Muscle of arm (tissue), 12 donors: Measurements from ENCODE around the gene PDE4D. TPM values are rescaled to one million over a fixed set of nuclear protein-coding genes. Genes with fewer than 3 reads are reported as not detected.

Experiments
- DNase-seq: peaks from one replicate; pipeline ENCODE4 v3.0.0-alpha.2; 2013
- polyA plus RNA-seq, 12 donors: library from polyadenylated mRNA; unstranded; fragments of 120-200 nt; gene quantifications; one replicate each; pipeline ENCODE4 v1.2.1, GENCODE V29; 2013; ENCODE audit not compliant: insufficient read length in 12 of 12

PDE4D gene
- polyA plus RNA-seq, 12 donors: 28.2 to 56.3 (median 41.5) TPM; not detected in 1

DNA sequence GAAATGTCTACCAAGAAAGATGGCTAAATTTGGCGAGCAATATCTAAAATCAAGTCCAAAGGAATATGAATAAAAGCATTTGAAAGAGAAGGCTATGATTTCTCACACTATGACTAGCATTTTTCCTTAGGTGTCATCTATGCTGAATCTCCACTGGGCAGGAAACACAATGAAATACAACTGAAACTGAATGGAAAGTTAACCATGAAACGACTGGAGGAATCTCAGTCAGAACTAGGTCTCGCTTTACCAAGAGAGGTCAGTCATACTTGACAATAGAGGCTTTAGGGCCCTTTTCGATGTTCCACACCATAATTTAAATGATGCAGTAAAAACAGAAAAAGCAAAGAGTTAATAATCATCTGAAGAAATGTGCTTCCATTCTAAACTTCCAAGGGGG is 339.0 kb downstream of the PDE4D start:
- no peak for DNase-seq

DNA sequence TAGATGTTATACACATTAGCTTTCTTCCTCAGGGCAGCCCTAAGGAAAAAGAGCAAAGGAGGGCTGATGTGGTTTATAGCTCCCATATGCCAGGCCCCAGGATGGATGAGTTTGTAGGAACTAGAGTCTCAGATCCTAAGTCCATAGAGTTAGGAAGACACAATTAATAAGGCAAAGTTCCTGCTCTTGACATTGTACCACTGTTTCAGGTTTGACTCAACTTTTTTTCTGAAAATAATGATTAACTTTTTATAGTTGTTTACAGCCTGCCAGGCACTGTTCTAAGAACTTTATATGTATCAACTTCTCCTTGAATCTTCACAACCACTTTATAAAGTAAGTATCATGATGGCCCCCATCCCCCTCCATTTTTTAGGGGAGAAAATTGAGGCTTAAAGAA is 339.5 kb downstream of the PDE4D start:
- DNase-seq: no peak

DNA sequence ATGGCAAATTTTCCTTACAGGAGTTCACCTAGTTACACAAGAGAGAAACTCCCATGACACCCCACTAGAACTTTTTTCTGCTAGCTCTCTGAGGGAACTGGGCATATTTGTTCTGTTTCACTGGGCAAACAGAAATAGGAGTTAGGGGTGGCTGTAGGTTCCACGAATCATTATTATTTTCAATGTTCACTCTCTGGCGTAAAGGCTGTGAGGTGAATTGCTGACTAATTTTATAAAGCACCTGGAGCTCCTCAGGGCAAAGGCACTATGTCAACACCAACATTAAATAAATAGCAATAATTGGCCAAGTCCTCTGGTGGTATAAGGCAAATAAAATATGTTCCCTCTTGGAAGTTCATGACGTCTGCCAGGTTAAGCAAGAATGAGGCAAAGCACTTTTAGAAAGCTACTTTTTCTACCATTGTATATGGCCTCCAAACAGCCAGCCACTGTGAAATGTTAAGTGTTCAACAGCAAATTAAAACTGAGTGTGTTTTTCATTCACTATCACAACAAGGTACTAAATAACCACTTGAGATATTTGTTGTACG is 344.6 kb downstream of the PDE4D start:
- no peak for DNase-seq

DNA sequence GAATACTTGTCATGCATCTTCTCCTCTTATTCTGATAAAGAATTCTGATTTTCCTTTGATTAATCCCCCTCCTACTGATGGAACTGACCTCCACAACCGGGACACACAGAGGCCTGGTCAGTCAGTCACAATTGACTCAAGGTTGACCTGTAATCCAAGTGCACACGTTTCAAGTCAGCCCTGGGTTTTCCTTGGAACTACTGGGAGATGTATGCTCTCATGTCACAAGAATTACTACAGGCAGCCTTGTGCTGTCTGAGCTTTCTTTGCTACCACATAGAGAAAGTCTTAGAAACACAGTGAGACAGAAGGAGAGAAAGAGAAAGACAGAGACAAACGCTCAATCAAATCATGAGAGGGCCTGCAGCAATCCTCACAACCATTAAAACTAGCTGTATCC is 345.8 kb downstream of the PDE4D start:
- no peak for DNase-seq

DNA sequence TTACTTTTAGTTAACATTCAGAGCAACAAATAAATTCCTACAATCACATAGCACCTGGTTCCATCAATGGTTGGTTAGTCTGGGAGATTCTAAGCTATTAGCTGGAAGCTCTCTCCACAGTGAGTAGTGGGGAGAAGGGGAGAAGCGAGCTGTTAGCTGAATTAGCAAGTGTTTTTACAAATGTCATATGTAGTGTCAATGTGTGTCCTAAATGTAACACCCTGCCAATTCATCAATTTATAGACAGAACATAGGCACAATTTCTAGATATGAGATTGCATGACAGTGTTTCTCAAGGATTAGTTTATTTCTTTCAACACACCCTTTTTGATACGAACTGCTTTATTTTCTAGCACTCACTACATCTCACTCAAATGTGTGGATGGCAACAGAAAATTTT is 349.0 kb downstream of the PDE4D start:
- no peak for DNase-seq

DNA sequence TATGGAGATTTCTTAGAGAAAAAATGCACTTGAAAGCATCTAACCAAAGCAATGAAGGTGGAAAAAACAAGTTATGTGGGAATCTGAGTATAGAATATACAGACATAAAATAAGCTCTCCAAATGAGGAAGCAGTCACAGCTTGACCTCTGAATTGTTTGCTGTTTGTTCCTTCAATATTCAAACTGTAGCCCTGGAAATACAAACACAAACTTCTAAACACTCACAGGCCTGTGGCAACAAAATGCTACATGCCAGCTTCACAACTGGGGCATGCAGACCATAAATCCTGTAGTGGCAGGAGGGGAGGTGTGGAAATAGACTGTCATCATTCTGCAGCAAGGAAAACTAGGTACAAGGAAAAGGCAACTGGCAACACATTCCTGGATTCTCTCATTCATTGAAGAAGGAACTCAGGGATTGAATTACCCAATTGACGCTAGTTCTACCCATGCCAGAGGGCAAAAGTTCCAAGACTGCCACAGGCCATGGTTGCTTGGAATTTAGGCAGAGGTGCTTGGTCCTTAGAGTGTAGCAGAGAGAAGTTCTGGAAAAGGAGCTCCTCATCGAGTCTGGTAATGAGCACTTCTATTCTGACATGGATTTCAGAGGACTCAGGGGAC is 349.6 kb downstream of the PDE4D start:
- DNase-seq: no peak

DNA sequence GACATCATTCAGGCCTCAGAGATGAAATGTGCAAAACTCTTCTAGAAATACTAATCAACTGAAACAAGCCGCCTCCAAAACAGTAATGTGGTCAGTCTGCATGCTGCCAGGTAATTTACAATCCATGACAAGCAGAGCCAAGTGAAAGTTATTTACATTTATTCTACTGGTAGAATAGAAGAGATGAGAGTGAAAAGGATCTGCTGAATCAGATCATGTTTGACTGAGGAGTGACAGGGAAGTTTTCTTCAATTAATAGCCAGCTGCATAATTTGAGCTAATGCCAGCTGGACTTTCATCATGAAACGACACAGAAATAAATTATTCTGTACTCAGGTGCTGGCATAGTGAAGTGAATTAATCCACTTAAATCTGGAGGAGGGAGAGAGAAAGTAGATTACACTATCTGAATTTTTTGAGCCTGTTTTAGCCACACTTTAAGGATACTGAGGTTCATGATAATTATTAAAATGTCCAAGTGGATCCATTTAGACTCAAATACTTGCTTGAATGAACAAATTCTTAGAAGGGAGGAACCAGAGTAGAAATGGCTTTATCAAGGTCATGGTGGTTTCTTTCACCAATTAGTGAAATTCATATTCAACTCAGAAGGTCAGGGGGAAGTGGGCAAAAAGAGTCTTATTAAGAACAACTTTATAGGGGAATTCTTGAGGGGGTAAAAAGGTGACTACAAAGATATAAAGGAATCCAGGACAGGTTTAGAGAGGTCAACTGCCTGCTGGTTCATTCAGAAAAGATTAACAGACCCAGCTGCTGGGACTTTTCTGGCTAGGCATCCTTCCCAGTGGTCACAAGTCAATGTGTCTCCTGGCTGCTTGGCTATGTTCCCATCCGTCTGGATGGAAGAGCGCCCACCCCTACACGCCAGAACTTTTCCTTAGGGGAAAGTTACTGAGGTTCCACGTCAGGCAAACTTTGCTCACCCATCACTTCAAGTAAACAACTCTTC is 350.4 kb downstream of the PDE4D start:
- peak; percentile 77 for DNase-seq

DNA sequence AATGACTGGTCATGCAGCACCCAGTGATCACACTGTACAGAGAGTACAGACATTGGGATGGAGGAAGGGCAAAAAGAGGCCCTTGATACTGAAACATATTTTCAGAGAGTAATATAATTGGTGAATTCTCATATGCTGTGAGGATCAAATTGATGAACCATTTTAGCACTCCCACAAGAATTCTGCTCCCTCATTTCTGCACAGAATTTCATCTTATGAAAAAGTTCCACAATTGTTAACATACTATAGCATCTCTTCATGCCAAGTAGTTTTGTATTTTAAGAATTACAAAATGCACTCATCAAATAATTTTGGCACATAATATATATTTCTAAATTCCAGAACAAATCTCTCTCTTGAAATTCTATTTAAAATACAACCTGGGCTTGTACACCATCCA is 351.2 kb downstream of the PDE4D start:
- DNase-seq: no peak

DNA sequence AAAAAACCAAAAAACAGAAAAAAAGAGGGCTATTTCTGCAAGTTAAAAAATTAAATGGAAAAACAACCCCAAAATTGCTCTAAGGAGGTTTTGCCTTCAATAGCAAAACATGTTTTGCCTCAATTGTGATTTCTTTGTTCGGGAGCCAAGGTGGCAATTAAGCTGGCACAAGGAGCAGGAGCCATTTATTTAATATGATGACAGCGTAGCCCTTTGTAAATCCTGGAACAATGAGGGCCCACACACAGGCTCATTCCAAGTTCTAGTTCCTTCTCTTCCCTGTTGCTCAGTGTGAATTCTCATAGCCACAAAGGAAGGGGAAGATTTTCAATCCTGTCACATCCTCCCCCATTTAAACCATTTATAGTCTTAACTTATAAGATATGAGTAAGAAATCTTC is 353.2 kb downstream of the PDE4D start:
- no peak for DNase-seq

DNA sequence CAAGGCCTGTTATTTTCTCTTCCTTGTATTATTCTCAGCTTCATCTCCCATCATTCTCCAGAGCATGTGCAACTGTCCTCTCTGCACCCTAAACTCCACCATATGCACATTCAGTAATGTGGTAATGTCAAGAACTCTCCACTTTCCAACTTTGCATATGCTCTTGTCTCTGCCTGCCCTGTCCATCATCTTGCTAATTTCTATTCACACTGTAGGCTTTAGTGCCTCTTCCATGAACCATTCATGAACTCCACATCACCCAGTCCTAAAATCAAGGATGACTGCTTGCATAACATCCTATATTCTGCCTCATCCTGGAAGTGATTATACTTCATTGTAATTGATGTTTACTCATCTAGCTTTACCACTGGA is 354.8 kb downstream of the PDE4D start:
- no peak for DNase-seq

DNA sequence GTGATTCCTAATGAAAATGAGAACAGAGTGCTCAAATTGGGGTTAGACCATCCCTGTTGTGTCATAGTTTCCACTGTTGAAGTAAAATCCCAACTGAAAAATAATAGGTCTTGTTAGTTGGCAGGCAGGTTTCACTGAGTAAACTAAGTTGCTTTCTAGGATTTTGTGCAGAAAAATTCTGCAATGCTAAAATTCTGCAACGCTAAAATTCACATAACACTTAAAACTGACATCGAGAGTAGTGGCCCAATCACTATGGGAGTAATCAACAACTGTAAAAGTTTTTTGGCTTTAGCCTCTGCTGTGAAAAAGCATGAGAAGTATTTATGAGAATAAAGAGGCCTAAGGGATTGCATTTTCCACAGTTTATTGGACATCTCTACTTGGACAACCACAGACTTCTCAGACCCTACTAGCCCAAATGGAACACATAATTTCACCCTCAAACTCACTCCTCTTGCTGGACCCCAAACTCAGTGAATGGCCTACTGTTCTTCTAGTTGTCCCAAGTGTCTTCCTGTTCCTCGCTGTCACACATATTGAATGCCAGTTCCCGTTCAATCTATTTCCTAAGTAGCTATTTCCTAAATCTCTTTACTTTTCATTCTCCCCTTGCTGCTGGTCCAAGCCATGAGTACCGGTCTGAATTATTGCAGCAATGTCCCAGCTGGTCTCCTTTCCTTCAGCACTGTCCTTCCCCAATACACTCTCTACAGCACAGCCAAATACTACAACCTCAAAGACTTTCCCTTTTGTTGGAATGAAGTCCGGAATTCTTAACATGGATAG is 355.4 kb downstream of the PDE4D start:
- DNase-seq: peak; percentile 81

DNA sequence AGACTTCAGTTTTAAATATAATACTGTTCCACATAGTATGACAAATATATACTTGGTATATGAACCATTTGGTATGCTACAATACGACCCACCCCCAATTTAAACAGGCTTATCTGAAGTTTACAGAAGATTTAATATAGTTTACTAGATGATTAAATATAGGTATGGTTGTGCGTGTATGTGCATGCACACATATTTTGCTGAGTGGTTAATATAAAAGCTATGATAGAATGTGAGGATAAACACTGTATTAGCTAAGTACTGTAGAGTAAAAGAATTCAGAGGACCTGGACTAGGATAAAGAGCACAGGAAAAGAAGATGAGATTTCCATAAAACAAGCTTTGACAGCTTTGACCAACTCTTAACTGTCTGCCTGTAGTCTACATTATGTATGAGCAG is 356.7 kb downstream of the PDE4D start:
- DNase-seq: no peak

DNA sequence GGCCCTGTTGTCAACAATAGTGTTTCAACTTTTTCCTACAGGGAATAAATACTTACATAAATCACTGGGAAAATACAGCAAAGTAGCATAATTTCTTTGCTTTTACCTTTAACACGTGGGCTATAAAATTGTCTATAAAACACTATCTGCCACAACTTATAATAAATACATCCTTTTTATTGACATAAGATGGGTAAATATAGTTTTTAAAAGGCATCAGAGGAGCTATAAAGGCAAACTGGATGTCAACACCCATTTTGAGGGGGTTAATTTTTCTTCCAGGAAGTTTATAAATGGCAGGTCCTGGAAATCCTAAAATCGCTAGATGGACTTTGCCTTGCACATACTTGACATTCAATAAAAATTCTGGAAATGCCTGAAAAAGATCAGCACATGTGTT is 358.0 kb downstream of the PDE4D start:
- DNase-seq: no peak

DNA sequence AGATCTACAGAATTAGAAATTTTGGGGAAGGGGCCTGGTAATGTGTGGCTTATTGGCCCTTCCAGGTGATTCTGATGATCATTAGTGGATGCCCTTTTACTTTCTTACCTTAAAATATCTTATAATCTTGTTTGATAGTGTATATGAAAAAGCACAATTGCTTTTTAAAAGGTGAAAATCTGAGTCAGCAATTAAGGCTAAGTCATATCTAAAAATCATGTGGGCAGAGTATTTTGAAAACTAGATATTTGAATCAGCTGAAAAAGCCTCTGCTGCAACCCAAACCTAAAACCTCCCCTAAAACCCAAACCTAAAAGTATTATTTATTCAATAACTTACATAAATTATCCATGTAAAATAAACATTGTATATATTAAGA is 359.8 kb downstream of the PDE4D start:
- no peak for DNase-seq

DNA sequence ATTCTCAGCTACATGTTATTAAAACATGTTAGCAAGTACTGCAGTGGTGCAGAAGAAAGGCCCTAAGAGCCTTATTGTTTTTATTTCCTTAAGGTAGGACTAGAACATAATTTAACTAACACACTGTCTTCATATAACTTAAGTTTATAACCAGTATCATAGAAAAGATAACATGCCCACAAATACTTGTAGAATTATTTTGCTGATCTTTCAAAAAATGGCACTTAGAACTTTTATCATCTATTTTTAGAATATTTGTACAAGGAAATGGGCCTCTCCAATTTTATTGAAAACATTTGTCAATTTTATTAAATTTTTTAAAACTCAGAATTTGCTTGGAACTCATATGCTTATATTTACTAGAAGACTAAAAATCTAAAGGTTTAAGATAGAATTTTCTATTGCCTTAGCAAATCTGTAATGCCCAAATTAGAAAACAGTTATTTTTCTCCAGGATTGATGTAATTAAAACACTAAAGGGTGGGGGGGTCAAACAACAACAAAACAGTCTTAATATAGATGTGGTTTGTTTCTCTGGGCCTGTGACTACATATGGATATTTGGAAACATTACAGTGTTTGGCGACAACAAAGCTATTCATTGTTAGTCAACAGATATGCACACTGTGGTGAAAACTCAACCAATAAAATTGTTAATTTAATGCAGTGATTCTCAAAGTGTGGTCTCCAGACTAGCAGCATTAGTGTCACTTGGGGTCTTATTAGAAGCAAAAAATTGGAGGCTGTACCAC is 360.4 kb downstream of the PDE4D start:
- DNase-seq: no peak

DNA sequence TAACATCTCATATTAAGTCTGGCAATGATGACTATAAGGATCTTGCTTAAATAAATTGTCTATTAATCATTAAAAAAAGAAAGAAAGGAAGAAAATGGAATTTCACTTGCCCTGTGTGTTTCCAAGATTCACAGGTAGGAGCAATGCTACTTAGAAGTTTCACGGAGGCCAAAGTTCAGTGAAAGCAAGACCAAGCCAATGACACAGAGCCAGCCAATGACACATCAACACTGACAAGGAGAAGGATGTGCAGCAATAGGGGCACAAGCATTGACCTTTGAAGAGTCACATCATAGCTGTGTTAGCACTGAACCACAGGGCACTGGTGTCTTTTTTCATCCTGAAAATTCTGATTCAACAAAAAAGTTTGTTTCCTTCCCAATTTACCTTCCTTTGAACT is 364.3 kb downstream of the PDE4D start:
- no peak for DNase-seq

DNA sequence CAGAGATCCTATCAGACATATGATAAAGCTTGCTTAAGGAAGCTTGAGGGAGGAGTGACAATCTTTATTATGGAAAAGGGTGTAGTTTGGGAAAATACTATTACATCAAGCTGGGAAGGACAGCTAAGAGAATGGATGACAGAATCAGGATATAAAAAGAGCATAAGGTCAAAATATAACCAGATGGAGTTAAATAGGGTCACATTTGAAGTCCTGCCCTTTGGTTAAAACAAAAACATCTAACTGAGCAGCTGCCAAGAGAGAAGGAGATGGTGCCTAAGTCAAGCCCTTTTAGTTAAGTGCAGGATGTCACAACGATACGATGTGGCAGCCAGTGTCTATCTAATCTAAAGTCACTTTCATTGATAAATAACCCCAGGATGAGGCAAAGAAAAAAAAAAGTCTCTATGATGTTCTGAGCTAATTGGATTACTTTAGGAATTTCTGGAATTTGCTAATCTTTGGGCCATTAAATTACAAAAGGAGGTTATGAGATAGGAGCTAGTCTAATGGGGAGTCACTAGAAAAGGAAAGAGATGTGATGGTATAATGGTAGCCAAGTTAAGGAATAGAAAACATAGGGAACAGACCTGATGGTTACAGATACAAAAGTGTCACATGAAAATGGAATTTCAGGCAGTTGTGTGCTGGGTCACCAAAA is 365.2 kb downstream of the PDE4D start:
- no peak for DNase-seq

DNA sequence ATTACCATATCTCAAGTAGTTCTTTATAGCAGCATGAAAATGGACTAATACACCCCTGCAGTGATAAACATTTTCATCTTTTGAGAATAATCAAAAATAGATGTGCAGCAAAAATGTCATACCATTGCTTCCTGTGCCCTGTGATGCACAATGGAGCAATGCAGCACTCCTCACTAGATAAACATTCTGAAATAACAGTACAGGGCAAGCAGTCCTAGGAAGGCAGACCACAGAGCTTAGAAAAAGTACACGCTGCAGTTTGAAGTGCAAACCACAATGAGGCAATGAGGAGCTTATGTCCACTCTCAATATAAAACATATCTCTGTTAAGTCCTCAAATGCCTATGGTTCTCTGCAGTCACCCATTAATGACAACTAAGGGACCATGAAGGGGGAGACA is 367.6 kb downstream of the PDE4D start:
- DNase-seq: no peak

DNA sequence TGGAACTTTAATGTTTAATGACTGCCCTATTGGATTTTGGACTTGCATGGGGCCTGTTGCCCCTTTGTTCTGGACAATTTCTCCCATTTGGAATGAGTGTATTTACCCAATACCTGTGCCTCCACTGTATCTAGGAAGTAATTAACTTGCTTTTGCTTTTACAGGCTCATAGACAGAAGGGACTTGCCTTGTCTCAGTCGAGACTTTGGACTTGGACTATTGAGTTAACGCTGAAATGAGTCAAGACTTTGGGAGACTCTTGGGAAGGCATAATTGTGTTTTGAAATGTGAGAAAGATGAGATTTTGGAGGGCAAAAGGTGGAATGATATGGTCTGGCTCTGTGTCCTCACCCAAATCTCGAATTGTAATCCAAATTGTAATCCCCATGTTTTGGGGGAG is 368.2 kb downstream of the PDE4D start:
- no peak for DNase-seq

DNA sequence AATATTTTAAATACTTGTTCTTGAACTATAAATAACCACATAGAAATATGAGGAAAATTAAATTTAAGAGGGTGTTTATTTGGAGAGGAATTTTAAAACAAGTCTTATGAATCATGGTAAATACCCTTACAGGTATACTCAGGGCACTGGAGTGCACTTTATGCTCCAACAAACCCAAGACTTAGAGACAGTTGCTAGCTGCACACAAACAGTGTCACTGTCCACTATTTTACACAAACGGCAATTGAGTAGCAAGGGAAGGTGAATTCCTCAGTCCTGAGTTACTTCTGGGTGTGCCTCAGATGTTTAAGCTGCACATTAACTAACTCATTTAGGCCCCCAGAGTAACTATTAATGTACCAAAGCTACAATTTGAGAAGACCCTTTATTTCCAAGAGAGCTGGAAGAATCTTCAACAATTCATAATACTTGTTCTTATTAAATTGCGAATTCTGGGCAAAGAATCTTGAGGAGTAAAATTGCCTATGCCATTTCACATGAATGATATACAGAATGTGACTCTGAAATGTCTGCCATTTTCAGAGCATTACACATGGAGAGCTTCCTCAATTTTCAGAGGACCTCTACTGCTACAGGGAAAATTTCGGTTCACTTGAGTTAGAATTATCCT is 371.2 kb downstream of the PDE4D start:
- DNase-seq: no peak

DNA sequence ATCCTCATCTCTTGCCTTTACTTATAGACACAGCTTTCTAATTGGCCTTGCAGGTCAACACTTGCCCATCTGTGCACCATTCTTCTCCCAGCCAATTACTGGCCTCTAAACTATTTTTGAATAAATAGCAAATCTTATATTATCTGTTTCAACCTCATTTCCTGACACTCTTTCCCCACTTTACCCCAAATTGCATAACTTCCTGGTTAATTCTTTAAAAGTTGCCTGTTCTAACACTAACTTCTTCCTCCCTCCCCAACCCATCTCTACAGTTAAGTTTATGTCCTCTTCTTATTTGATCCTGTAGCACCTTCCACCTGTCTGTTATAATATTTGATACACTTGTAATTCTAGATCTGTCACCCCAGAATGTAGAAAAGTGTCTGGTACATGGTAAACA is 372.1 kb downstream of the PDE4D start:
- no peak for DNase-seq
